Karpas-422 (cell line): Measurements from ENCODE around the gene CCDC150. TPM values are rescaled to one million over a fixed set of nuclear protein-coding genes. Genes with fewer than 3 reads are reported as not detected.
A peak's percentile ranks its signal among the peaks of the same experiment; 100 is the strongest.

Source experiments
- DNase-seq: peaks from one replicate; pipeline ENCODE4 v3.0.0-alpha.2; 2015
- H2AFZ ChIP-seq: fragments of 200-600 bp; sonication (generic); 2 replicates; pipeline ENCODE4 v1.6.1; 2014; ENCODE audit warnings: antibody characterized with exemption, low read length, mixed read lengths
- H3K27ac ChIP-seq: fragments of 200-600 bp; sonication (generic); 2 replicates; pipeline ENCODE4 v1.5.1; 2014; ENCODE audit warnings: mild to moderate bottlenecking, low read length, moderate library complexity
- H3K27me3 ChIP-seq: fragments of 200-600 bp; sonication (generic); 2 replicates; pipeline ENCODE4 v1.6.1; 2014; ENCODE audit warnings: low read length, mixed read lengths
- H3K36me3 ChIP-seq: fragments of 200-600 bp; sonication (generic); 2 replicates; pipeline ENCODE4 v1.6.1; 2014; ENCODE audit warnings: low read length, mixed read lengths; ENCODE audit not compliant: insufficient read depth
- H3K4me1 ChIP-seq: fragments of 200-600 bp; sonication (generic); 2 replicates; pipeline ENCODE4 v1.6.1; 2014; ENCODE audit warnings: mild to moderate bottlenecking, low read length, mixed read lengths
- H3K4me2 ChIP-seq: fragments of 200-600 bp; sonication (generic); 2 replicates; pipeline ENCODE4 v1.6.1; 2014; ENCODE audit warnings: low read length, low read depth, mild to moderate bottlenecking; ENCODE audit not compliant: poor library complexity, severe bottlenecking
- H3K4me3 ChIP-seq: fragments of 200-600 bp; sonication (generic); 2 replicates; pipeline ENCODE4 v1.5.1; 2014; ENCODE audit warnings: mild to moderate bottlenecking, antibody characterized with exemption, low read length, mixed read lengths
- H3K79me2 ChIP-seq: fragments of 200-600 bp; sonication (generic); 2 replicates; pipeline ENCODE4 v1.6.1; 2014; ENCODE audit warnings: mild to moderate bottlenecking, low read length, mixed read lengths
- H3K9ac ChIP-seq: fragments of 200-600 bp; sonication (generic); 2 replicates; pipeline ENCODE4 v1.6.0; 2014; ENCODE audit warnings: low read length
- H3K9me2 ChIP-seq: fragments of 200-600 bp; sonication (generic), shearing (Covaris generic); replicated peaks from 2 replicates; pipeline ENCODE4 v1.6.0; 2014; ENCODE audit warnings: mild to moderate bottlenecking, low read length, moderate library complexity; ENCODE audit not compliant: insufficient read depth
- H3K9me3 ChIP-seq: fragments of 300-700, 200-600 bp; sonication (generic); 2 replicates; pipeline ENCODE4 v1.6.1; 2014; ENCODE audit warnings: low read length, mixed read lengths
- H4K20me1 ChIP-seq: fragments of 200-600 bp; sonication (generic); 2 replicates; pipeline ENCODE4 v1.6.1; 2014; ENCODE audit warnings: mild to moderate bottlenecking, antibody characterized with exemption, low read length, low read depth; ENCODE audit not compliant: insufficient read depth
- total RNA-seq: library from RNA; depleted of rRNA; stranded (reverse); fragments of >200 nt; shearing (Covaris generic); gene quantifications from 2 replicates; pipeline ENCODE4 v1.2.3, GENCODE V29; 2014; ENCODE audit warnings: low replicate concordance

The CCDC150 gene
- total RNA-seq, 1 experiment from 2014 or later, result 31.0 TPM

- Histone ChIP-seq H3K4me3 (no peak overlapping the region), H3K36me3 (peaks cover 6% of the 10 kb centered on the region; the same call in 1 of the 2 replicates), H3K4me2 (no peak overlapping the region), H3K27ac (no peak overlapping the region), H3K9ac (no peak overlapping the region), H3K79me2 (no peaks in the 10 kb centered on the region), H3K27me3 (no peaks in the 10 kb centered on the region), H3K9me2 (no peaks in the 10 kb centered on the region), H2AFZ (no peak overlapping the region), H3K9me3 (no peaks in the 10 kb centered on the region), H3K4me1 (no peaks in the 10 kb centered on the region), H4K20me1 (no peaks in the 10 kb centered on the region)
- no peak for DNase-seq
Measured at GRCh38 chr2:196742216-196742615, 102.7 kb downstream of the CCDC150 start.

- no peak overlapping the region for H3K27ac ChIP-seq
- peaks cover 6% of the 10 kb centered on the region; the same call in 1 of the 2 replicates for H3K36me3 ChIP-seq
- H2AFZ ChIP-seq, result no peak overlapping the region
- no peaks in the 10 kb centered on the region for H3K27me3 ChIP-seq
- no peaks in the 10 kb centered on the region for H3K9me3 ChIP-seq
- H3K9me2 ChIP-seq, result no peaks in the 10 kb centered on the region
- no peak overlapping the region for H3K9ac ChIP-seq
- no peaks in the 10 kb centered on the region for H3K79me2 ChIP-seq
- H4K20me1 ChIP-seq, result no peaks in the 10 kb centered on the region
- no peak for DNase-seq
- H3K4me2 ChIP-seq, result no peak overlapping the region
- no peaks in the 10 kb centered on the region for H3K4me1 ChIP-seq
- H3K4me3 ChIP-seq, result no peak overlapping the region
Measured at GRCh38 chr2:196742685-196743084, 103.2 kb downstream of the CCDC150 start.

DNA sequence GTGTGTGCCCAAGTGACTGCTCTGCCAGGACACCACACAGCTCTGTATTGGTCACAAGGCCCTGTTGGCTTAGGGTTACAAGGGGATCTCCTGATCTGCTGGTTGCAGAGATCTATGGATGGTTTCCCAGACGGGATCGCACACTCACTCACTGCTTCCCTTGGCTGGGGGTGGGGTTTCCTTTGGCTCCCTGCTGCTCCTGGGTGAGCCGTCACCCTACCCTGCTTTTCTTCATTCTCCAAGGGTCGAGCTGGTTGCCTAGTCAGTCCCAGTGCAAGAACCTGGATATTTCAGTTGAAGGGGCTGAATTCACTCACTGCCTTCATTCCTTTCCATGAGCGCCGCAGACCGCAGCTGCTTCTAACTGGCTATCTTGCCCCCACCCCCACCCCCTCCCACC lies 103.7 kb downstream of the CCDC150 start:
- Histone ChIP-seq H3K4me2 (no peak overlapping the region), H3K79me2 (no peaks in the 10 kb centered on the region), H2AFZ (no peak overlapping the region), H4K20me1 (no peaks in the 10 kb centered on the region), H3K9me3 (no peaks in the 10 kb centered on the region), H3K27me3 (no peaks in the 10 kb centered on the region), H3K4me1 (no peaks in the 10 kb centered on the region), H3K27ac (no peak overlapping the region), H3K9me2 (no peaks in the 10 kb centered on the region), H3K9ac (no peak overlapping the region), H3K4me3 (no peak overlapping the region), H3K36me3 (peaks cover 6% of the 10 kb centered on the region; the same call in 1 of the 2 replicates)
- DNase-seq, result no peak

- Histone ChIP-seq H3K4me1 (0 out of 2 replicates have a peak, but pooled peaks cover 2% of the 10 kb centered on the region), H3K27me3 (no peaks in the 10 kb centered on the region), H3K27ac (no peak overlapping the region), H3K4me3 (no peak overlapping the region), H3K4me2 (no peak overlapping the region), H3K9ac (no peak overlapping the region), H3K36me3 (no peaks in the 10 kb centered on the region; the same call in 1 of the 2 replicates), H3K79me2 (no peaks in the 10 kb centered on the region), H3K9me3 (no peaks in the 10 kb centered on the region), H4K20me1 (no peaks in the 10 kb centered on the region), H2AFZ (no peak overlapping the region), H3K9me2 (no peaks in the 10 kb centered on the region)
- DNase-seq, result no peak
Measured at GRCh38 chr2:196745711-196746110, 106.2 kb downstream of the CCDC150 start.

DNA sequence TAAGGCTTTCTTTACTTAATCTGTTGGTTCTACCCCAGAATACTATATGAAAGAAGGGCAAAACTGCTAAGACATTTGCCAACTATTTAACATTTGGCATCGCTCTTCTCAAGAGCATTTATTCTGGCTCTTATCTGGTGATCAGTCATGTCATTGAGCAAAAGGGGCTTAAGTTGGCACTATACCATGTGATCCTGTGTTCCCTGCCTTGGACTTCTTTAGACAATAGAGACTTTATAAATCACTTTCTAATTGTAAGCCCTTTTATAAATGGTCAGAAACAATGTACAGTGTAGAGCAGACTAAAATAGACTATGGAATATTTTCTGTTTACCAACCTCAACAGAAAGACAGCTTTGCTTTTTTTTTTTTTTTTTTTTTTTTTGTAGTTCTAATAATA lies 107.9 kb downstream of the CCDC150 start:
- H3K27me3 ChIP-seq, result no peaks in the 10 kb centered on the region
- no peak overlapping the region for H3K27ac ChIP-seq
- no peak overlapping the region for H2AFZ ChIP-seq
- no peak overlapping the region for H3K9ac ChIP-seq
- H3K36me3 ChIP-seq, result no peaks in the 10 kb centered on the region; the same call in 1 of the 2 replicates
- H3K4me3 ChIP-seq, result no peak overlapping the region
- H3K9me3 ChIP-seq, result no peaks in the 10 kb centered on the region
- 0 out of 2 replicates have a peak, but pooled peaks cover 3% of the 10 kb centered on the region for H3K4me1 ChIP-seq
- no peak overlapping the region for H3K4me2 ChIP-seq
- H3K9me2 ChIP-seq, result no peaks in the 10 kb centered on the region
- no peak for DNase-seq
- H4K20me1 ChIP-seq, result no peaks in the 10 kb centered on the region
- no peaks in the 10 kb centered on the region for H3K79me2 ChIP-seq

DNA sequence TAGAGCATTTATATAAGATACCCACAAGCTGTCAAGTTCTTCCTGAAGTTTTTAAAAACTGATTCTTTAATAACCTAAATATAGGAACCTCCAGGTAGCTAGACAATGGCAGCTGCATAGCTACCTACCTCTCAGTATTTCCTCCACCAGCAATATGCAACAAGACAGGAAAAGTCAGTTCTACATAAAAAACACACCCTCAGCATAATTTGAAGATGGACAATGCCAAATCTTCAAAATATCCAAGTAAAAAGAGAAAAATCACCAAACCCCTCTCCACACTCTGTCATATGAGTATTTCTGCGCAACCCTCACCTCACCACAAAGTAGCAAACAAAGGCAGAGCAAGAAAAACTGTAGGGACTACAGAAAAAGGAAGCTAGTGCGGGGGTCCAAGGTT lies 108.6 kb downstream of the CCDC150 start:
- no peaks in the 10 kb centered on the region for H3K27me3 ChIP-seq
- H3K4me2 ChIP-seq, result no peak overlapping the region
- no peaks in the 10 kb centered on the region for H3K9me3 ChIP-seq
- no peaks in the 10 kb centered on the region; the same call in 1 of the 2 replicates for H3K36me3 ChIP-seq
- no peak for DNase-seq
- H3K9ac ChIP-seq, result no peak overlapping the region
- no peak overlapping the region for H3K27ac ChIP-seq
- H3K79me2 ChIP-seq, result no peaks in the 10 kb centered on the region
- no peaks in the 10 kb centered on the region for H3K9me2 ChIP-seq
- 0 out of 2 replicates have a peak, but pooled peaks cover 3% of the 10 kb centered on the region for H3K4me1 ChIP-seq
- no peak overlapping the region for H2AFZ ChIP-seq
- no peaks in the 10 kb centered on the region for H4K20me1 ChIP-seq
- no peak overlapping the region for H3K4me3 ChIP-seq

- DNase-seq, result no peak
- Histone ChIP-seq H3K4me2 (no peak overlapping the region), H3K79me2 (no peaks in the 10 kb centered on the region), H4K20me1 (no peaks in the 10 kb centered on the region), H3K27ac (no peak overlapping the region), H3K4me3 (no peak overlapping the region), H3K9me3 (no peaks in the 10 kb centered on the region), H3K36me3 (no peaks in the 10 kb centered on the region; the same call in 1 of the 2 replicates), H3K9ac (no peak overlapping the region), H2AFZ (no peak overlapping the region), H3K27me3 (no peaks in the 10 kb centered on the region), H3K9me2 (no peaks in the 10 kb centered on the region), H3K4me1 (0 out of 2 replicates have a peak, but pooled peaks cover 3% of the 10 kb centered on the region)
Measured at GRCh38 chr2:196750291-196750923, 110.9 kb downstream of the CCDC150 start.

DNA sequence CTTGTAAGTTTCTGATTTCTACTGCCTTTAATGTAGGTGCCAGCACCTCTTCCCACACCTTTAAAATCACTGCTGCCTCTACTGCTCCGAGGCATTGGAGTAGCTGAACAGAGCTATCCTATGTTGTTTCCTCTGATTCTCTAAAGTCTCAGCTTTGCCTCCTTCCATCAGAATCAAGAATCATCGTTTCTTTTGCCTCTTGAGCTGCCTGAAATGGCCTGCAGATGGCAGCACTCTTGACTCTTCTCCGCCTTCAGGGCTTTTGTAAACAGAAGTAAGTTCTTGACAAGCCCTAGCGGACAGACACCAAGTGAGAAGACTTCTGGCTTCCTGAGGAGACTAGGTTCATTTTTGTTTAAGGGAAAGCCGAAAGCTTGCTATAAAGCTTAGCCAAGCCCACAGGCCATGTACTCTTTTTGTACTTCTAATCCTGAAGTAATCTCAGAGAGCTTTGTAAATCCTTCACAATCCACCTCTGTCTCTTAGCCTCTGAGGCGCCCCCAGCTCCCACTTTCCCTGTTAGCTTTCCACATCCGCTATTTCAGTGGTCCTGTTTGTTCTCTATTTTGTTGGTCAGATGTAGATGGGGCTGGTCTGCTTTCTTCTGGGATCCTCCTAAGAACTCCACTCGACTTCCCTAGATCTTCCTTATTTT lies 111.6 kb downstream of the CCDC150 start:
- H3K27me3 ChIP-seq, result no peaks in the 10 kb centered on the region
- DNase-seq, result peak; percentile 88
- H3K27ac ChIP-seq, result no peak overlapping the region
- H3K4me2 ChIP-seq, result no peak overlapping the region
- no peak overlapping the region for H2AFZ ChIP-seq
- no peak overlapping the region for H3K4me3 ChIP-seq
- H3K79me2 ChIP-seq, result no peaks in the 10 kb centered on the region
- H3K36me3 ChIP-seq, result no peaks in the 10 kb centered on the region; the same call in 1 of the 2 replicates
- H3K4me1 ChIP-seq, result 0 out of 2 replicates have a peak, but pooled peaks cover 3% of the 10 kb centered on the region
- no peak overlapping the region for H3K9ac ChIP-seq
- H3K9me3 ChIP-seq, result no peaks in the 10 kb centered on the region
- no peaks in the 10 kb centered on the region for H3K9me2 ChIP-seq
- no peaks in the 10 kb centered on the region for H4K20me1 ChIP-seq
